Stomach smooth muscle (tissue), 2 donors: ENCODE results near the gene GRID1.

ENCODE experiments used
- H3K27ac ChIP-seq: one replicate; pipeline ENCODE4 v1.7.0; 2013; ENCODE audit warnings: mild to moderate bottlenecking, low read length, inconsistent platforms
- H3K27me3 ChIP-seq, 2 donors: one replicate each; pipeline ENCODE4 v1.7.0; 2013; ENCODE audit warnings: low read length in 2 of 2; ENCODE audit not compliant: insufficient read depth in 2 of 2, control insufficient read depth in 1 of 2
- H3K36me3 ChIP-seq, 2 donors: one replicate each; pipeline ENCODE4 v1.7.0; 2013; ENCODE audit warnings: low read length in 2 of 2; ENCODE audit not compliant: control insufficient read depth in 2 of 2, insufficient read depth in 2 of 2
- H3K4me1 ChIP-seq: one replicate; pipeline ENCODE4 v1.7.0; 2013; ENCODE audit warnings: low read length; ENCODE audit not compliant: control insufficient read depth, insufficient read depth
- H3K4me3 ChIP-seq, 2 donors: one replicate each; pipeline ENCODE4 v1.7.0; 2013; ENCODE audit warnings: low read length in 2 of 2
- H3K9ac ChIP-seq, 2 donors: one replicate each; pipeline ENCODE4 v1.7.0; 2013; ENCODE audit warnings: low read length in 2 of 2, mild to moderate bottlenecking in 1 of 2
- H3K9me3 ChIP-seq, 2 donors: one replicate each; pipeline ENCODE4 v1.7.0; 2013; ENCODE audit warnings: low read length in 2 of 2; ENCODE audit not compliant: control insufficient read depth in 2 of 2
- donor health status: healthy.
- donor health status: Pancreatic carcinoma.

GRID1 gene

DNA sequence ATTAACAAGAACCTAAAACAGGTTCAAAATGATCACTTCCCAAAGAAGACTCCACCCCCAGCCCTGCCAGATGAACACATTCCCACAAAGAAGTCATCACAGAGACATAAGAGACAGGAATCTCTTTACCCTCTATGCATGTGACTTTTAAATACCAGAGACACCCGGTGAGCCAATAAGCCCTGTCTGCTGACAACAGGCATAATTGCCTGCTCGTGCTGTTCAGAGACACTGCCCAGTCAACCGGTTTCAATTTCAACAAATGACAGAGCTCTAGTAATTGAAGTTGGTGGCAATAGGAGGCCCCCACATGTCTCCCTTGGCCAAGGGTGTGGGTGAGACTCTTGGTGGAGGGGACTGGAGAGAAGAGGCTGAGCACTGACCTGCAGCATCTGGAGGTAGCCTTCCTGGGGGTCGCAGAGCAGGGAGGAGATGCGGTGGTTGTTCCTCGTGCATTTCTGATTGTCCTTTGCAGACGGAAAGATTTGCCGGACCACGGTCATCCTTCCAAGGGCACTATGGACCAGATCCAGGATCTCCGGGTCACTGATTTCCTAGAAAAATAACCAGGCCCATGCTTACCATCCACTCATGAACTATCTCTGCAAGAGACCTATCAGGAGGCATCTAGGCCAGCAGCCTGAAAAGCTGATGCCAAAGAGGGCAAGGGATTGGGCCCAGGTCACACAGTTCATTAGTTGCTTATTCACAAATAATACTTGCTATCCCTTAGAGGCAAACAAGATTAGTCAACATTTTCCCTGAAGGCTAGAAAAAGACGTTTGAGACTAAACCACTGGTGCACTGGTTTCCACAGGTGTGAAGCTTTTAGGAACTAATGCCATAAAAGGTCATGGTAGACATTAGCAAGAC, 497.7 kb downstream of the GRID1 start:
- Histone ChIP-seq H3K4me1 (no peaks in the 10 kb centered on the region), H3K27me3 (no peaks in the 10 kb centered on the region), H3K27ac (no peak overlapping the region), H3K9me3 (no peaks in the 10 kb centered on the region), H3K9ac (no peak overlapping the region), H3K36me3 (no peaks in the 10 kb centered on the region), H3K4me3 (no peak overlapping the region)

DNA sequence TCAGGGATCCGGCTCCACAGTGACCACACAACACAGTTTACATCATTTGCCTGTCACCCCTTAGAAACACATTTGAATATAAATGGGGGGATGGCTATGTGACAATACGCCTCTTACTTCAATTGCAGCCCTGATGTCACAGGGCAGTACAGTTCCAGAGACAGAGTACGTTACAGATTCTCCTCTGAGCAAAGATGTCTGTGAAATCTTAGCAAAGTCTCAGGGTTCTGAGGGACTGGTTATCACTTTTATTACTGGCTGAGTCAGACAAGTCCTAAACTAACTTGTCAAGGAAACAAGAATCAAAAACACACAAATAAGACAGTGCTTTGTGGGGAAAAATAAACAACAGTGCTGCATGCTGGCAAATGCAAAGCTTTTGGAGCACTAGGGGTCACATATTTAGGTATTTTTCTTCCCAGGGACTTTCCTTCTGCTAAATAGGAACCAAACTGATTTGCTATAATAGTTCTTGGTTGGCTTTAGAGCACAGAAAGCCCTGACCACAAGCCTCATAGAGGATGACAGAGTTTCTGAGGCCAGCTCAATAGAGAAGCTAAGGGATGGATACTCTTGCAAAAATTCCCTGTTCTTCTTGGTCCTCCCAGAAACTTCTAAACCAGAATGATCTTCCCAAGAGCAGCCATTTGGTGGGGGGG, 501.6 kb downstream of the GRID1 start:
- Histone ChIP-seq H3K36me3 (no peaks in the 10 kb centered on the region), H3K4me3 (no peak overlapping the region), H3K9ac (no peak overlapping the region), H3K27me3 (no peaks in the 10 kb centered on the region), H3K4me1 (no peaks in the 10 kb centered on the region), H3K27ac (no peak overlapping the region), H3K9me3 (no peaks in the 10 kb centered on the region)

DNA sequence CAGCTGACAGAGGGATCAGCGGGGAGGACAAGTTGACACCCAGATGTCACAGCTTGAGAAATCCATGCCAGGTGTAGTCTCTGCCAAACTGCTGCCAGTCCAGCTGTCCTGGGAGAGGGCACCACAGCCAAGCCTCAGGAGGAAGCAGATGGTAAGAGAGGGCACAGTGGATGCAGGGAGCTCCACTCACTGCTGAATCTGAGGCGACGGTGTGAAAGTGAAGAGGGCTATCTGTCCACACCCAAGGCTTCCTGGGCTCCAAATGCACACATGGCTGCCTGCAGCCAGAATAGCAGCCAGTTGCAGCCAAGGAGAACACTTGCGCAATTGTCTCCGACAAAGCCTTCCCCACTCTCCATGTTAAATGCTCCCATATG, 502.4 kb downstream of the GRID1 start:
- H3K4me3 ChIP-seq: no peak overlapping the region
- no peaks in the 10 kb centered on the region for H3K36me3 ChIP-seq
- no peaks in the 10 kb centered on the region for H3K9me3 ChIP-seq
- no peak overlapping the region for H3K9ac ChIP-seq
- no peaks in the 10 kb centered on the region for H3K27me3 ChIP-seq
- H3K4me1 ChIP-seq: no peaks in the 10 kb centered on the region
- no peak overlapping the region for H3K27ac ChIP-seq

DNA sequence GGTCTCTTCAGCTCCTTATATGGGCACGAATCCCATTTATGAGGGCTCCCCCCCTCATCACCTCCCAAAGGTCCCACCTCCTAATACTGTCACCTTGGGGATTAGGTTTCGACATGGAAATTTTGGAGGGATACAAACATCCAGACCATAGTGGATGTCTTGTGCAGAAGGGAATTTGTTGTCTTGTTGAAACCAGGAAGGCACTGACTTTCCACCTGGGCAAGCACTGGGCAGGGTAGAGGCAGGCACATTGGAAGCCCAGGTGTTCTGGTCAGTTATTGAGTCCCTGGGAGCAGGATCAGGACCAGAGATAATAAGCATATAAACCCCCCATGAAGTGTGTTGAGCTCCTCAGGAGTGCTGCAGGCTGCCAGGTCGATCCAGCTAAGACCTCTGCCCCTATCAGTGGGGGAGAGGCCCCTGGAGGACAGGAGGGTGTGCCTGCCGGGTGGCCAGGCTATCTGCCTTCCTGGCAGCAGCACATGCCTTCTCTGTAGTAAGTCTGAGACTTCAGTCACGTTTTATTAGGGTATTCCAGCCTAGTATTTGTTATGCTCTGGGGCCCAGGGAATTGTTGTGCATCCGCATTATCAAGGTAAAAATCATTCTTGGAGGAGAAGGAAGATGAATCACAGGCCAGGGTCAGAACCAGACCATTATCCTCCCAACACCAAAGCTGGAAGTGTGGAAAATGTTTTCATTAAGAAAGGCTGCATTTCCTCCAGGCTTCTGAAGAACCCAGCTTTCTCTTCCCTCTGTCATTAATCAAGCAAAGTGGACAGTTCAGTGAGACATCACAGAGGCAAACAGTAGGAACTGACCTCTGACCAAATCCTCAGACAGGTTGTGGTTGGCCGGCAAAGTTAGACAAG, 503.1 kb downstream of the GRID1 start:
- Histone ChIP-seq H3K9ac (no peak overlapping the region), H3K27me3 (no peaks in the 10 kb centered on the region), H3K36me3 (no peaks in the 10 kb centered on the region), H3K4me3 (no peak overlapping the region), H3K27ac (no peak overlapping the region), H3K4me1 (no peaks in the 10 kb centered on the region), H3K9me3 (no peaks in the 10 kb centered on the region)

DNA sequence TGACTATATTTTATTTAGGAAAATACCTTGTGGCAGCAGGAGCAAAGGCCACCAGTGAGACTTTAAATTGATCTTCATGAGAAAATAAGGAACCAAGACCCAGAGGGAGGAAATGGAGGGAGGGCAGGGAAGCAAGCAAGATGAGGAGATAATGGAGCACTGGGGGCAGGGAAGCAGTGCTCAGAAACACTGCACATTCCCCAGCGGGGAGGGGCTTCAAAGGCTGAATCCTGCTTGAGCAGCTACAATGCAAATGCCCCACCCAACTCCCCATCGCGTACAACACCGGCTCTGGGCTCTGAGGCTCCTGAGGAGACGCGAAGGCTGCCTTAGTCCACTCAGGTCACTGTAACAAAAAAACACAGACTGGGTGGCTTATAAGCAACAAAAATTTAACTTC, 503.8 kb downstream of the GRID1 start:
- Histone ChIP-seq H3K27me3 (no peaks in the 10 kb centered on the region), H3K27ac (no peak overlapping the region), H3K36me3 (no peaks in the 10 kb centered on the region), H3K4me1 (no peaks in the 10 kb centered on the region), H3K9me3 (no peaks in the 10 kb centered on the region), H3K9ac (no peak overlapping the region), H3K4me3 (no peak overlapping the region)

DNA sequence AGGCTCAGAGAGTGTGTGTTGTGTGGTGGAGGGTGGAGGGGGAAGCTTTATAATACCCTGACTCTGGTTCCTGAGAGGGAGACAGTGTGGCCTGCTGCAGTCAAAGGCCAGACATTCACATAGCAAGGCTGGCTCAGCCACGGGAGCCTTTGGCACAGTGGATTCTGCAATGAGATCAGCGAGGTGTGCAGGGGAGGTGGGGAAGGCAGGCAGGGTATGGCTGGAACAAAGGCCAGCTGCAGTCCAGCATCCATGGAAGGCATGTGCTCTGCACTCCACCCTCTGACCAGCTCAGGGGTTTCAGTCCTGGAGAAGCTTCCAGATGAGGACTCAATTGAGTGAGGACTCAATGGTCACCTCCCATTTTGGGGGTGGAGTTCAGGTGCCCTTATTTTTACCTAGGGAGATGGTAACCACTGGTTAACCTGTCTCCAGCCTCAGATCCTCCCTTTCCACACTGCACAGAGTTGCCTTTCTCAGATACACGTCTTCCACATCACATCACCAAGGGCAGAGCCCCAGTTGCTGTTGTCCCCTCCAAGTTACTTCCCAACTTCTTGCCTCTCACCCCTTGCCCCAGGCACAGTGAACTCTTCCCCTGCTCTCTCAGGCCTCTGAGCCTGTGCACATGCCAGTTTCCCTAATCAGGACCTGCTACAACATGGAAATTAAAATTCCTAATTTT, 504.9 kb downstream of the GRID1 start:
- Histone ChIP-seq H3K4me1 (no peaks in the 10 kb centered on the region), H3K27me3 (no peaks in the 10 kb centered on the region), H3K27ac (no peak overlapping the region), H3K9me3 (no peaks in the 10 kb centered on the region), H3K9ac (no peak overlapping the region), H3K4me3 (no peak overlapping the region), H3K36me3 (no peaks in the 10 kb centered on the region)

DNA sequence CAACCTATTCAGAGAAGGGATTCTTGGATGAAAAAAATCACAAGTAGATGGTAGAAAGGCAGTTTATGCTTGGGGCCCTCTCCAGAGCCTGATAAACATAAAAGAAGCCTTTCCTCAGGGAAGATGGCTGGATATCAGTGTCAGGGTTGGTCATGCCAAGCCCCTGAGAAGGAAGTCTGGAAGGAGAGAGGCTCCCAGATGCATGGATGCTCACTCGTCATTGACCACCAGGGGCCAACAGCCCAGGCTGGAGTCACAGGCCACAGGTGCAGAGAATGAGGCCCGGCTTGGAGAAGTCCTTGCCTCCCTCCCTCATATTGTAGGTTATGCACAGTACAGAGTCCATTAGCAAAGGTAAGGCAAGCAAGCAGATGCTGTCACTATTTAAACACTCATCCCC, 506.7 kb downstream of the GRID1 start:
- Histone ChIP-seq H3K27ac (no peak overlapping the region), H3K27me3 (no peaks in the 10 kb centered on the region), H3K36me3 (no peaks in the 10 kb centered on the region), H3K9me3 (no peaks in the 10 kb centered on the region), H3K9ac (no peak overlapping the region), H3K4me3 (no peak overlapping the region), H3K4me1 (no peaks in the 10 kb centered on the region)

DNA sequence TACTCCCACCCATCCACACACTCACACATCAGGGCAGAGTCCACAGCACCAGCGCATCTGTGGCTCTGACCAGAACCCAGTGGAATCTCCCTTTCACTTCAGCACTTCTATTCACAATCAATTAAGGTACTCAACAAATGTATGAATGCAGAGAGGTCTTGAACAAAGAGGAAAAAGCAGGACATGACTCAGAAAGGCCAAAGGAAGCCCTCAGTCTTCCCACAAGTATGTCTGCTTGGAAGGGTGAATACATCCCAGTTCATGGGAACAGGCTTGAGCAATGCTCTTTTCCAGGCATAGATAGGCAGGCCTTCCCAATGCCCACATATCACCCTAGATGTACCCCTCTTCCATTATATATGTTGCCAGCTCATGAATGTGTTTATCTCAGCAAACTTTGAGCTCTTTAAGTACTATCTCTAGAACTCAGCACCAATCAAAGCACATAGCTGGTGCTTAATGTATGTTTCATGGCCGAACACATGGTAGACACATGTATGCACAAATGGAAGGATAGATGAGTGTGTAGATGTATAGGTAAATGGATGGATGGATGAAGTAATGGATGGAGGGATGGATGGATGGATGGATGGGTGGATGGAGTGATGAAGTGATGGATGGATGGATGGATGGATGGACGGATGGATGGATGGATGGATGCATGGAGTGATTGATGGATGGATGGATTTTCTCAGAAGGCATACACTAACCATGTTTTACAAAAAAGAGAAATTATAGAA, 507.6 kb downstream of the GRID1 start:
- Histone ChIP-seq H3K4me3 (no peak overlapping the region), H3K27me3 (no peaks in the 10 kb centered on the region), H3K27ac (no peak overlapping the region), H3K4me1 (no peaks in the 10 kb centered on the region), H3K36me3 (peaks cover 0 to 3% of the 10 kb centered on the region in 2 donors), H3K9ac (no peak overlapping the region), H3K9me3 (no peaks in the 10 kb centered on the region)

DNA sequence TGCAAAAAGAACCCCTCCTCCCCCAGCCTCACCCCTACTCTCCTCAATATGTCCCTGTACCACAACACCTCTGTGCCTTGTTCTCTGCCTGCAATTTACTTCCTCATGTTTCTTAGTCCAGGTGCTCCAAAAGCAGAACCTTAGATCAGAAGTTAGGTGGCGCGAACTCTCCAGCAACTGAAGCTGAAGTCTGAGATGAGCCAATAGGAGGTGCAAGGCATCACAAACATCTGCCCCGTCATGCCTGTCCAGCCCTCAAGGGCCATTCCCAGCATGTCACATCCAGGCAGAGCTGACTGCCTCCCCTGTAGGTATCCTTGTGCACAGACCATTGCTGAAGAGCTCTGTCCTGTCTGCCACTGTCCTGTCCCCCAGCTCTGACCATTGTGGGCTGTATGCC, 508.8 kb downstream of the GRID1 start:
- Histone ChIP-seq H3K27ac (no peak overlapping the region), H3K4me3 (no peak overlapping the region), H3K9ac (no peak overlapping the region), H3K27me3 (no peaks in the 10 kb centered on the region), H3K36me3 (peaks cover 0 to 3% of the 10 kb centered on the region in 2 donors), H3K9me3 (no peaks in the 10 kb centered on the region), H3K4me1 (no peaks in the 10 kb centered on the region)

DNA sequence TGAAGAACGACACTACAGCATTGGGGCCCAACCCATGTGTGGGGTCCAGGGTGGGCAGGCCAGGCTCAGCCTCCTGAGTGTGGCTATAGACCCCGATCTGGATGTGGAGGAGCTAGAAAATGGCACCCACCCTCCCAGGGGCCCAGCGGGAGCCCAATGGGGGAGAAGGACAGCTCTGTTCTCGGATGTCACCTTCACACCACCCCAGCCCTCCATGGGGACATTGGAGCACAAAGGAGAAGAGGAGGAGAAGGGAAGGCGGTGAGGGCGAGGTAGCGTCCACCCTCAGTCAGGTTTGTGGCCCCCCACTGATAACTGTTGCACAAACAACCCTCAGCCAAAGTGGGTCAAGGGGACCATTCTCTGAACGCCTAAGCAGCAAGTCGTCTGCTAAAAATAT, 509.3 kb downstream of the GRID1 start:
- Histone ChIP-seq H3K9me3 (no peaks in the 10 kb centered on the region), H3K4me3 (no peak overlapping the region), H3K36me3 (peaks cover 0 to 3% of the 10 kb centered on the region in 2 donors), H3K27ac (no peak overlapping the region), H3K27me3 (no peaks in the 10 kb centered on the region), H3K9ac (no peak overlapping the region), H3K4me1 (no peaks in the 10 kb centered on the region)
